Astrocyte (in vitro differentiated cells and primary cell): ENCODE measurements around the gene MEG3. TPM values are rescaled to one million over a fixed set of nuclear protein-coding genes. Genes with fewer than 3 reads are reported as not detected.

Experiments
- DNase-seq: peaks from one replicate; pipeline ENCODE4 v3.0.0-alpha.2; 2010; ENCODE audit warnings: low read depth
- FAIRE-seq: peaks from 2 replicates; lab custom pipeline; 2011; peaks lifted over from hg19 to GRCh38; lab: Jason Lieb, UNC
- H2AFZ ChIP-seq: 2 replicates; pipeline ENCODE4 v1.6.0; 2012; ENCODE audit warnings: low read depth, low read length, inconsistent platforms
- H3K27ac ChIP-seq: 2 replicates; pipeline ENCODE4 v1.5.1; 2011; ENCODE audit warnings: low read depth, low read length, inconsistent platforms
- H3K27me3 ChIP-seq: 2 replicates; pipeline ENCODE4 v1.6.0; 2011; ENCODE audit warnings: low read length, inconsistent platforms; ENCODE audit not compliant: insufficient read depth
- H3K36me3 ChIP-seq: 2 replicates; pipeline ENCODE4 v1.5.1; 2011; ENCODE audit warnings: low read length, inconsistent platforms; ENCODE audit not compliant: insufficient read depth
- H3K4me1 ChIP-seq: 2 replicates; pipeline ENCODE4 v1.5.1; 2011; ENCODE audit warnings: low read length, inconsistent platforms; ENCODE audit not compliant: insufficient read depth
- H3K4me2 ChIP-seq: 2 replicates; pipeline ENCODE4 v1.6.0; 2012; ENCODE audit warnings: low read length, inconsistent platforms
- H3K4me3 ChIP-seq: 2 replicates; pipeline ENCODE4 v1.5.1; 2011; ENCODE audit warnings: low read depth, mild to moderate bottlenecking, low read length, inconsistent platforms; ENCODE audit not compliant: insufficient read depth
- H3K79me2 ChIP-seq: 2 replicates; pipeline ENCODE4 v1.6.0; 2012; ENCODE audit warnings: mild to moderate bottlenecking, low read length, inconsistent platforms; ENCODE audit not compliant: insufficient read depth
- H3K9ac ChIP-seq: 2 replicates; pipeline ENCODE4 v1.6.0; 2012; ENCODE audit warnings: mild to moderate bottlenecking, low read length, inconsistent platforms
- H3K9me3 ChIP-seq: 2 replicates; pipeline ENCODE4 v1.5.1; 2012; ENCODE audit warnings: low read depth, mild to moderate bottlenecking, low read length, inconsistent platforms; ENCODE audit not compliant: insufficient read depth
- H4K20me1 ChIP-seq: 2 replicates; pipeline ENCODE4 v1.6.0; 2012; ENCODE audit warnings: low read length, inconsistent platforms; ENCODE audit not compliant: insufficient read depth
- H3K27ac Mint-ChIP-seq: one replicate; pipeline ENCODE4 v1.8.0; 2021; ENCODE audit warnings: mild to moderate bottlenecking, mixed read lengths; ENCODE audit not compliant: unreplicated experiment
- H3K27me3 Mint-ChIP-seq: one replicate; pipeline ENCODE4 v1.8.0; 2021; ENCODE audit warnings: low read depth, mixed read lengths; ENCODE audit not compliant: unreplicated experiment
- H3K36me3 Mint-ChIP-seq: one replicate; pipeline ENCODE4 v1.8.0; 2021; ENCODE audit warnings: low read depth, mixed read lengths; ENCODE audit not compliant: unreplicated experiment
- H3K4me1 Mint-ChIP-seq: one replicate; pipeline ENCODE4 v1.8.0; 2021; ENCODE audit warnings: low read depth, mixed read lengths; ENCODE audit not compliant: unreplicated experiment
- H3K4me3 Mint-ChIP-seq: one replicate; pipeline ENCODE4 v1.8.0; 2021; ENCODE audit warnings: mild to moderate bottlenecking, moderate library complexity, mixed read lengths; ENCODE audit not compliant: unreplicated experiment
- H3K9me3 Mint-ChIP-seq: one replicate; pipeline ENCODE4 v1.8.0; 2021; ENCODE audit warnings: mild to moderate bottlenecking, mixed read lengths; ENCODE audit not compliant: unreplicated experiment
- CTCF ChIP-seq: IDR thresholded peaks from 2 replicates; pipeline ENCODE4 v1.5.1; 2011; ENCODE audit warnings: low read depth, mild to moderate bottlenecking, inconsistent platforms, low read length, moderate library complexity; ENCODE audit not compliant: insufficient read depth
- EZH2 ChIP-seq: IDR thresholded peaks from 2 replicates; pipeline ENCODE4 v1.6.1; 2012; ENCODE audit warnings: mild to moderate bottlenecking, low read length, inconsistent platforms; ENCODE audit not compliant: insufficient read depth
- total RNA-seq: library from RNA; stranded (reverse); gene quantifications from 2 replicates; pipeline ENCODE4 v1.2.1, GENCODE V29; 2021

MEG3 gene
- total RNA-seq, 1 donor from 2014 or later: not detected

- Mint-ChIP-seq H3K27ac (no peak overlapping the region), H3K36me3 (peaks cover 5% of the 10 kb centered on the region), H3K4me1 (no peaks in the 10 kb centered on the region), H3K4me3 (no peak overlapping the region), H3K9me3 (peaks cover 4% of the 10 kb centered on the region), H3K27me3 (peaks cover 51% of the 10 kb centered on the region)
- no peak overlapping the region for H3K27ac ChIP-seq
- H3K79me2 ChIP-seq: peaks cover 95% of the 10 kb centered on the region
- no peak overlapping the region for H3K4me2 ChIP-seq
- H3K27me3 ChIP-seq: no peaks in the 10 kb centered on the region
- peaks cover 98% of the 10 kb centered on the region for H4K20me1 ChIP-seq
- FAIRE-seq (no peak), DNase-seq (no peak)
- TF ChIP-seq EZH2: no peak
- TF ChIP-seq CTCF: no peak
- peaks cover 6% of the 10 kb centered on the region for H3K4me1 ChIP-seq
- H3K9me3 ChIP-seq: no peaks in the 10 kb centered on the region
- no peak overlapping the region for H3K4me3 ChIP-seq
- H3K36me3 ChIP-seq: peaks cover 21% of the 10 kb centered on the region
- no peak overlapping the region for H2AFZ ChIP-seq
- H3K9ac ChIP-seq: no peak overlapping the region
These were observed 32.3 kb downstream of the MEG3 start for GRCh38 chr14:100857923-100858837.

- Histone ChIP-seq H2AFZ (no peak overlapping the region), H3K36me3 (peaks cover 15% of the 10 kb centered on the region), H3K27me3 (no peaks in the 10 kb centered on the region), H3K9ac (no peak overlapping the region), H3K79me2 (peaks cover 95% of the 10 kb centered on the region), H3K4me2 (no peak overlapping the region), H4K20me1 (peaks cover 98% of the 10 kb centered on the region), H3K9me3 (no peaks in the 10 kb centered on the region), H3K4me1 (peaks cover 6% of the 10 kb centered on the region), H3K27ac (no peak overlapping the region), H3K4me3 (no peak overlapping the region)
- no peaks in the 10 kb centered on the region for H3K4me1 Mint-ChIP-seq
- DNase-seq (no peak), FAIRE-seq (no peak)
- TF ChIP-seq CTCF: no peak
- no peak for TF ChIP-seq EZH2
- no peak overlapping the region for H3K4me3 Mint-ChIP-seq
- H3K27ac Mint-ChIP-seq: no peak overlapping the region
- peaks cover 55% of the 10 kb centered on the region for H3K27me3 Mint-ChIP-seq
- H3K9me3 Mint-ChIP-seq: peaks cover 4% of the 10 kb centered on the region
- H3K36me3 Mint-ChIP-seq: peaks cover 5% of the 10 kb centered on the region
These were observed 32.9 kb downstream of the MEG3 start for GRCh38 chr14:100858838-100859220.

GRCh38 chr14:100859781-100860180 lies 33.9 kb downstream of the MEG3 start:
- no peak overlapping the region for H3K27ac ChIP-seq
- no peak overlapping the region for H3K9ac ChIP-seq
- no peak overlapping the region for H3K4me2 ChIP-seq
- peaks cover 6% of the 10 kb centered on the region for H3K4me1 ChIP-seq
- H2AFZ ChIP-seq: no peak overlapping the region
- H3K4me1 Mint-ChIP-seq: no peaks in the 10 kb centered on the region
- no peaks in the 10 kb centered on the region for H3K9me3 ChIP-seq
- DNase-seq (no peak), FAIRE-seq (no peak)
- TF ChIP-seq EZH2: no peak
- TF ChIP-seq CTCF: no peak
- peaks cover 98% of the 10 kb centered on the region for H4K20me1 ChIP-seq
- peaks cover 13% of the 10 kb centered on the region for H3K36me3 ChIP-seq
- H3K4me3 ChIP-seq: no peak overlapping the region
- H3K27me3 ChIP-seq: no peaks in the 10 kb centered on the region
- peaks cover 3% of the 10 kb centered on the region for H3K36me3 Mint-ChIP-seq
- peaks cover 4% of the 10 kb centered on the region for H3K9me3 Mint-ChIP-seq
- no peak overlapping the region for H3K27ac Mint-ChIP-seq
- H3K79me2 ChIP-seq: peaks cover 95% of the 10 kb centered on the region
- H3K4me3 Mint-ChIP-seq: no peak overlapping the region
- H3K27me3 Mint-ChIP-seq: peaks cover 58% of the 10 kb centered on the region
